ENCODE data around the gene GALNT15.

GALNT15 gene, protein sequence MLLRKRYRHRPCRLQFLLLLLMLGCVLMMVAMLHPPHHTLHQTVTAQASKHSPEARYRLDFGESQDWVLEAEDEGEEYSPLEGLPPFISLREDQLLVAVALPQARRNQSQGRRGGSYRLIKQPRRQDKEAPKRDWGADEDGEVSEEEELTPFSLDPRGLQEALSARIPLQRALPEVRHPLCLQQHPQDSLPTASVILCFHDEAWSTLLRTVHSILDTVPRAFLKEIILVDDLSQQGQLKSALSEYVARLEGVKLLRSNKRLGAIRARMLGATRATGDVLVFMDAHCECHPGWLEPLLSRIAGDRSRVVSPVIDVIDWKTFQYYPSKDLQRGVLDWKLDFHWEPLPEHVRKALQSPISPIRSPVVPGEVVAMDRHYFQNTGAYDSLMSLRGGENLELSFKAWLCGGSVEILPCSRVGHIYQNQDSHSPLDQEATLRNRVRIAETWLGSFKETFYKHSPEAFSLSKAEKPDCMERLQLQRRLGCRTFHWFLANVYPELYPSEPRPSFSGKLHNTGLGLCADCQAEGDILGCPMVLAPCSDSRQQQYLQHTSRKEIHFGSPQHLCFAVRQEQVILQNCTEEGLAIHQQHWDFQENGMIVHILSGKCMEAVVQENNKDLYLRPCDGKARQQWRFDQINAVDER

DNA sequence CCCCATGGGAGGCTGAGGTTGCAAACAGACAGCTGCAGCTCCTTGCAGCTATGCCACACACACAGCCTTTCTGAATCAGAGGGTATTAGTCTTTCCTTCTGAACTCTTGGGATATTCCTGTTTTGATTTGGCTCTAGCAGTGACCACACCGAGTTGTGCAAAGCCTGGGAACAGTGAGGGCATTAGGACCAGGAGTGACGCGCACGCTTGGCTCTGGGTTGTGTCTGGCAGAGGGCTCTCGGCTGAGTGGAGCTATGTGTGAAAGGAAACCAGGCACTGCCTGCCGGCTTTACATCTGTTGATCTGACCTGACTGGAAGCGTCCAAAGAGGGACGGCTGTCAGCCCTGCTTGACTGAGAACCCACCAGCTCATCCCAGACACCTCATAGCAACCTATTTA lies at the start of gene GALNT15:
Gene GALNT15, plus strand, starts transcription at position 292 of the 400 bp plus-strand sequence. CDS start 472 bp downstream, outside the sequence.
- no peak for DNase-seq

DNA sequence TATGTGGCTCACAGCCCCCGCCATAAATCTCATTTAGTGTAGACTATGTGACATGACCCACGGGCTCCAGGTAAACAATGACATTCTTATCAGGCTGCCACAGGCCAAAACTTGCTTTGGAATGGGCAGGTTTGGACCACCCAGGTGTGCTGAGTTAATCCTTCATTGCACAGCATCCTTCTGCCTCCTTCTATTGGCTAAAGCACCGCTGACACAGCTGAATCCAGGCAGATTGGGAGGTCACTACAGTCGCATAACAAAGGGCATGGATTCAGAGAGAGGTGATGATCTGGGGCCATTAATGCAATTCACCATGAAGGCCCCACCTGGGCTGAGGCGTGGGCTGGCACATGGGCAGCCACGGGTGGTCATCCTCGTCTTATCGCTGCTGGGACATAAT lies 47.8 kb upstream of the GALNT15 start:
- no peak for DNase-seq

DNA sequence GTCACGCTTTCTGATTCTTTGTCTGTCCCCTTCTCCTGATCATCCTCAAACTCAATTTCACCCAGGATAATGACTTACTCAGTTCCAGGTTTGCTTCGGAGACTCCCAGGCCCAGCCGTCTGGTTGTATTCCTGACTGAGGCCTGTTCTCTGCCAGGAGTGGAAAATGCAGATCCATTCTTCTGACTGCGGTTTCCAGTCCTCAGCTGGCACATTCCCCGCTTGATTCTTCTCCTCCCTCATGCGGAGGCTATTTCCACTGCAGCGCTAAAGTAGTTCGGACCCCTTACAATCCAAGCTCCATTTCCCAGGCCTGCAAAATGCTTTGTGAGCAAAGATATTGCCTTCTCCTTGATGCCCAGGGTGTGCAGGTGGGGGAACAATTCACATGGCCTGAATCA lies 47.2 kb upstream of the GALNT15 start:
- no peak for DNase-seq

DNA sequence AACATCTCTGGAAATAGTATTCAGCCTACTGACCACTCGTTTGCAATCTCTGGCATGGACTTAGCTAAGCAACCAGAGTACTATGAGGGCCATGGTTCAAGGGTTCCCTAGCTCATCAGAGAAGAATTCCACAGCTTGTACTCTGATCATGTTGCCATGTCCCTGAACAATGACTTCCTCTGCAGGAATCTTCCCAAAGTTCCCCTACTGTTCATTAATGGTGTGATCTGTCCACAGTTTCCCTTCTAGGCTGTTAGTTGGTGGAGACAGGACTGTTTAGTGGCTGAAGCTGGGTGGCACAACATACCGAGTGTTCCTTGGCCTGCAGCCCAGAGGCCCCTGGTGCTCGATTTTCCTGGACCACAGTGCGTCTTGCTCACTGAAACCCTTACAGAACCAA lies 44.4 kb upstream of the GALNT15 start:
- no peak for DNase-seq

DNA sequence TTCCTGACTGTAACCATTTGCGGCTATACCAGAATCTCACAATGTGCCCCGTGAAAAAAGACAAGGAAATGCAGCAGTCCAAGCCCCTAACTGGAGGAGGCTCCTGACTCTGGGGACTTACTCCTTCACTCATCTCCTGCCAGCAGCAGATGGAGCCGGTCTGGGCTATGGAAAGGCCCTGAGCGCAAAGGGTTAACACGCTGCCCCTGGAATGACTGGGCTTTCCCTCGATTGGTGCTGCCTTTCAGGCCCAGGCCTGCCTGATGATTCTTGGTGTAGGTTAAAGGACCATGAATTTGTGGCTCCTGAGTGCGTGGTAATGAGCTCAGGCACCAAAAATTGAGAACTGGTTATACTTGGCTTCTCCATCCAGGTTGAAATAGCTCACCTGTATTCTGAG lies 42.3 kb upstream of the GALNT15 start:
- no peak for DNase-seq

DNA sequence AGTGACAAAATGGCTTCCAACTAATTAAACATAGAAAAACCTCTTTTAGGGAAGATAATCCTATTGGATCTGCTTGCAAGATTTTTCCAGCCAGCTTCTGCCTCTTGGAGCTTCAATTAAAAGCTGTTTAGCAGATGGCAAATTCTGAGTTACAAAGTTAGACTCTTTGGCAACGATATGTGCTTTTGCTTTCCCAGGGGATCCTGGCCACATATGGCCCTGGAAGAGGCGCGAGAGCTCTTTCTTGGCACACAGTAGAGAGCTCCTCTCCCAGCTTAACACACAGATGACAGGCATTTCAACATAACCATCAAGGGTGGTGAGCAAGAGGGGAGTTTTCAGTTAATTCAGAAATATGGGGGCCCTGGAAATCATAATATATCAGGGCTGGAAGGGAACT lies 41.6 kb upstream of the GALNT15 start:
- DNase-seq = no peak

DNA sequence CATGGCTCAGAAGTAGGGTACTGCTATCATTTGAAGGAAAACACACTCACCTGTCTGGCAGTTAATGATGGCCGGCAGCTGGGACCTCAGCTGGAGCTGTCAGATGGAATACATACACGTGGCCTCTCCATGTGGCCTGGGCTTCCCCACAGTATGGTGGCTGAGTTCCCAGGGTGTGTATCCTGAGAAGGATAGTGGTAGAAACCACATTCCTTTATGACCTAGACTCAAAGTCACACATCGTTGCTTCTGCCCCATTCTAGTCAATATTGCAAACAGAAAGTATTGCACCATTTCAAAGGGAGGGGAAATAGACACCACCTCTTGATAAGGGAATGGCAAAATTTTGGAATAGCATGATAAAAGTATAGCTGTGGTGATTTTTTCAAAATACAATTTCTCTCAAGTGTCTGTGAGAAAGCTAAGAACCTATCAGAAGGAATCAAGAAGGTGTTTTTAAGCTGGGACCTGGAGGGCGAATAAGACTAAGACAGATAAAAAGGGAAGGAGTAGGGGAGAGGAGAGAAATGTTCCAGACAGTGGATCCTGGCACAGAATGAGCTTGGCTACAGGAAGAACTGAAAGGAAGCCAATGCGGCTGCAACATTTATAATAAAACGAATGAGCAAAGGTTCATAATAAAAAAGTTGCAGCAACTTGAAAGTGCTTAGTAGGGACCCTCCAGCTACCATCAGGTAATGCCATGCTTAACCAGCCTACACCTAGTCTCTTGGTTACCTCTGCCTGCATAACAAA lies 40.1 kb upstream of the GALNT15 start:
- no peak for DNase-seq

DNA sequence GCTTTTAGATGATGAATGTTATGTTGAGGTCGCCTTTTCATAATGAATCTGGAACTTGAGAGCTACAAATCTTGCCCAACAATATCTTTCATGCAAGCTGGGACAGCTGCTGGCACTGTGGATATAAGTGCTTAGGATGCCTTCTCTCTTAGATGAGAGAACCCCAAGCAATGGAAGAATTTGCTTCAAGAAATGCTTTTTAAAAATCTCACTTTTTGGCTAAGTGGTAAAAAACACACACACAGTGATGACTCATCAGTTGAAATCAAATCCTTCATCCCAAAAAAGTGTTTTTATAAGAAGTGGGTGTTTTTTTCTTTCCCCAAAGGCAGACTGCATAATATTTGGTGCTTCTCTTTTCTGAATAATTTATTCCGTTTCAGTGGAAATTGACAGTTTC lies 38.4 kb upstream of the GALNT15 start:
- DNase-seq = no peak

DNA sequence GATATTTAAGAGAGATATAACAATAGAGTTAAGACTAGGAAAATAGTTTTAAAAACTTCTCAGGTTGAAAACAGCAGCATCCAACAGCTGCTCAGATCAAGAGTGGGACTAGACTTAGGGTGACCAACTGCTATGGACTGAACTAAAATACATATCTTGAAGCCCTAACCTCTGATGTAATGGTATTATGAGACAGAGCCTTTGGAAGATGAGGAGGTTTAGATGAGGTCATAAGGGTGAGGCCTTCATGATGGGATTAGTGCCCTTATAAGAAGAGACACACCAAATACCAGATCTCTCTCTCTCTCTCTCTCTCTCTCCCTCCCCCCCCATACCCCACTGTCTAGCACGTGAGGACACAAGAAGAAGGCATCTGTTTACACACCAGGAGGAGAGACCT lies 37.4 kb upstream of the GALNT15 start:
- no peak for DNase-seq

DNA sequence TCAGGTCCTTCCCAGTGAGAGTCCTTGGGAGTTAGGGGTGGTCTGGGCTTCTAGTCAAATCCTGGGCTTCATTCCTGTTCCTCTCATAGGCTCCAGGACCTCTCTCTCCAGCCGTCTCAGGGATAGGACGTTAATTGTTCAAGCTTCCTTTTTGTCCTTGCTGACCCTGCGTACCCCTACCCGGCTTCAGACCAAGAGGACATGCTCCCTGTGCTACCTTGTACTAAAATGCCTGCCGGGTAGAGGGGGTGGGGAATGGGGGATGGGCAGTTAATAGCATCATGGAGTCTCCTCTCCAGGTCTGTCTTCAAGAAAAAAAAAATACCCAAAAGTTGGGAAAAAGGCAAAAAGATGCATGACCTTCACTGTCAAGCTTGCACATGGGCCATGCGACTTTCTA lies 36.5 kb upstream of the GALNT15 start:
- DNase-seq = no peak

DNA sequence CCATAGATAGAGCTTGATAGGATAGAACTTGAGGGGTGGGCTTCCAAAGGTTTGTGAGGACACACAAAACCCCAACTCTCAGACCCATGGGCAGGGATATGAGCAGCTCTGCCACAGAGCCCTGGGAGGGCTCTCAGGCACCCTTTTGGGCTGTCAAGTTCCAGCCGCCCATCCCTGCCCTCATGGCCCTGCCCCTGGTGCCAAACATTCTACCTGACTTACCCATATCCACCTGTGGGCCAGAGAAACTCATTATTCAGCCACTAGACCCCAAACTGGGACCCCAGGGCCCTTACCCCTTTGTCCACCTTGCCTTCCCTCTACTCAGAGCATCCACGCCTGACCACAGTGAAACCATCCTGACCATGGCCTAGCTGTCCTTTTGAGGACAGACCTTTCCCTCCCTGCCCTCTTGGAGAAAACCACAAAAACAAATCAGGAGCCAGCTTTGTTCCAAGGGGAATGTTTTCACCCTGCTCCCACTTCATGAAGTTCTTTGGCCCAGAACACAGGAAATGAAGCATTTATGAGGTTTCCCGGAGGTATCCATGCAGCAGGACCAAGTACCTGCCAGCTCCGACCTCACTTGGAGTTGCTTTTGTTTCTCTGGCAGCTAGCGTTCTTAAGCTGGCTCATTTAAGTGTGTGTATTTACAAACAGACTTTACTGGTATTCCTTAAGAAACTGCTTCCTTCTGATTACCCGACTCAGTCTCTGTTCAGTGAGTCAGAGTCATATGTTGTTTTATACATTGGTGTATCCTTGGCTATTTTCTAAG lies 34.2 kb upstream of the GALNT15 start:
- no peak for DNase-seq

DNA sequence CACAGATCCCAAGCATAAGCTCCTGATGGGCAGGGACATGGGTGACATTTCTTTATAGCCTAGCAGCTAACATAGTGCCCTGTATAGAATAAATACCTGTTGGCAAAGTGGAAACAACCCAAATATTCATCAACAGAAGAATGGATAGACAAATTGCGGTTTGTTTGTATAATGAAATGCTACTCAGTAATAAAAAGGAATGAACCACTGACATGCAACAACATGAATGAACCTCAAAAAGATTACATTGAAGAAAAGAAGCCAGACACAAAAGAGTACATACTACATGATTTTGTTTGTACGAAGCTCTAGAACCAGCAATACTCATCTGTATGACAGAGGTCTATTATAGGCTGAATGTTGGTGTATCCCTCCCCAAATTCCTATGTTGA lies 33.6 kb upstream of the GALNT15 start:
- no peak for DNase-seq

DNA sequence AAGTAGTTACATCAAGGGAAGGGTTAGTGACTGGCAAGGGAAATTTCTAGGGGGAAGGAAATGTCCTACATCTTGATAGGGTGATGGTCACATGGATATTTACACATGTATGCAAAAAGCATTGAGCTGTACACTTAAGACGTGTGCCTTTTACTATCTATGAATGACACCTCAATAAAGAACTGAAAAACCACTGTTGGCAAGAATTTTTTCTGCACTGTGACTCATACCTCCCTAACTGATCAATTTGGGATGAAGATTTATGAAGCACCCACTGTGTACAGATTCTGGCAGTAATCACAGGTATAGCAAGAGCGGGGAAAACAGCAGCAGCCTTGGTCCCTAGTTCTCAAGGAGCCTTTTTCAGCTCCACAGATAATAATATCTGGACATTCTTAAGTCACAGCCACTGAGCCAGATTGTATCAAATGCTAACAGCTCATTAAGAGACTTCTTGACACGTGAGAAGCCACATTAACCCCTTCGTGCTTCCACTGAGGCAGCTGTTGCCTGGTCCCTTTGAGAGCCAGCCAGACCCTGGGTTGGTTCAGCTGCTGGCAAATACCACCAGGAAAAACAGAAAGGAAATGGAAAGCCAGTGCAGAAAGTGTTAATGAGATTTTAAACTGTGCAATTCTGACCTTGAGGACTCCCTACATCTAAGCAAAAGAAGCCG lies 32.0 kb upstream of the GALNT15 start:
- DNase-seq = no peak

DNA sequence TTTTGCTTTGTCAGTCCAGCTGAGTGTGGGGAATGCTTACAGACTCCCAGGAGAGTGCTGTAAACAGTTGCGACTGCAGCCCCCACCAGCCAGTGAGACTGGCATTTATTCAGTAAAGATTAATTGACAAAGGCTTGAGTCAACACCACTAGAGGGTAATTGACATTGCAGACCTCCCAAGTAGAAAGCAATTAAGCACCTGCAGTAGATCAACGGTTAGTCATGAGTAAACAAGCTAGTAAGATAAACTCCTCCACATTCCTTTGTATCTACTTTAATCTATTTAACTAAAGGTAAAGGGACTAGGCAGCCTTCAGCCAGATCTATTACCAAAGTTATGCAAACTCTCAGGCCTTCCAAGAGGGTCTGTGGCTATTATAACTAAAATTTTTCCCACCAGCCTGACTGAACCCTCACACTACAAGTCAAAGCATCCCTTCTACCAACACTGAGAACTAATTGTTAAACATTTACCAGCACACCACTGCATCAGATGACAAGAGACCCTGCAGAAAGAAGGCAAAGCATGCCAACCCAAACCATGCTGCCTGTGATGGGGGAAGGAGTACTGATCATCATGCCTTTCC lies 30.5 kb upstream of the GALNT15 start:
- DNase-seq = no peak

DNA sequence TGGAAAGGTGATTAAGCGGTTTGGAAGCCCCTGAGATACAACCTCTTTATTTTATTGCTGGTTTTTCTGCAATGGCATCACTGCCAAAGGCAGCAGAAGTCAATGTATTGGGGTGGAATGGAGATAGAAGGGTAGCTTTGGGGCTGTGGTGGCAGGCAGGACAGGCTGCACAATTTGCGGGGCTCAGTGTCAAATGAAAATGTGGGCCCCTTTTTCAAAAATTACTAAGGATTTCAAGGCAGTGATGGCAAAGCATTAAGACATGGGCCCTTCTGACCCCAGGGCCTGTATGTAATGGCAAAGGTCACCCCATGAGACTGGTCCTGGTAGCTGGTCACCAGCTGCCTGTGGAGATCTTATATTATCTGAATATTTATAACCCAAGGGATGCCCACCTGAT lies 29.3 kb upstream of the GALNT15 start:
- DNase-seq = no peak

DNA sequence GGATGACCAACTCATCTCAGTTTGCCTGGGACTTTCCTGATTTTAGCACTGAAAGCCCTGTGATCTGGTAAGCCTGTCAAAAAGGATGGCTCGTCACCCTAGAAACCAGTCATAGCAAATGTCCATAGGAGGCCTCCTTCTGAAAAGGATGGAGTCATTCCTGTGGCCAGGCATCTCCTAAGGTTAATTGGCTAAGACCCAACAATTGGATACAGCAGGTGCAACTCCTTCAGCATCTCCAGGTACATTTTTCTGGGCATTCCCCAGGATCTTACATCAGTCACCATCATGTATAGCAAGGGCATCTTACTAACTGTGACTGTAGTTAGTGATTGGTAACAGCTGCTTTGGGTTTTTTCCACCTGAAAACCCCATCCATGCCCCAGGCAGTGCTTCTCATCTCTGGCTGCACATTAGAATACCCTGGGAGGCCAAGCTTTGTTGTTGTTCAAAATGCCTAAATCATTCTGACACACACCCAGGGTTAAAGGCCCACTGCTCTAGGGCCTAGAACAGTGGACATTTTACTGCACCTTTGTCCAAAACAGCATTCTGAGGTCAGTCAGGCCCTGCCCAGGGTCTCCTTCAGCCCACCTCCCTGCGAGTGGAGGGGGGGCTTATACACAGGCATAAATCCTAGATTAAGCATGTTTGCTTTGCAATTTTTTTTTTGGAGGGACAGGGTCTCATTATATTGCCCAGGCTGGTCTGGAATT lies 28.3 kb upstream of the GALNT15 start:
- DNase-seq = no peak

DNA sequence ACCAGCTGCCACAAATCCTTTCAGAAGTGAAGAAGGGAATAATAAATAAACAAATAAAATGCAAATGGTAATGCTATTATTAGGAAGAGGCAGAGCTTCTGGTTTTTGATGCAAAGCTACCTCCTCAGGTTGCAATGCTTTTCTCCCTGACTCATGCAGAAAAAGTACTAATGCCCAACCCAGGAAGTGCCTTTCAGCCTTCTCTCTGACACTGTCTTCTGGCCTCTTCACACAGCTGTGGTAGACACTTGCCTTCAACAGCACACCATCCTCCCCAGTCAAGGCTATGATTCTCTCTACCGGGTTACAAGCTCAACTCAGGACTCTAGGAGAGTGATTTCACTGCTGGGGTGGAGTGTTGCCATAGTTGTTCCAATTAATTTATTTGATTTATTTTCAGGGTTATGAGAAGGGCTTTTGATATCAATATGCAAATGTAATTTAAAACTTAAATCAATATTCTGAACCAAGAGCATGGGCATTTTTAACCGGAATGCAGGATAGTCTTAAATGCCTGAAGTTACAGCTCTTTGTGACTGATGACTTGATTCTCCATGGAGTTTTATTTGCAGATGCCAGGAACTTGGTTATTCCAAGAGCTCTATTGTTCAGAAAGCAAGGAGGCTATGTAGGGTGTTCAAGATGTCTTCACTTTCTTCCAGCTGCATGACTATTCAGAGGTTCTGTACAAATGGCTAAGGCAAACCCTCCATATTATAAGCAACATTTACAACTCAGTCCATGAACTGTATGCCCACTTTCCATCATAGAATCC lies 27.1 kb upstream of the GALNT15 start:
- no peak for DNase-seq

DNA sequence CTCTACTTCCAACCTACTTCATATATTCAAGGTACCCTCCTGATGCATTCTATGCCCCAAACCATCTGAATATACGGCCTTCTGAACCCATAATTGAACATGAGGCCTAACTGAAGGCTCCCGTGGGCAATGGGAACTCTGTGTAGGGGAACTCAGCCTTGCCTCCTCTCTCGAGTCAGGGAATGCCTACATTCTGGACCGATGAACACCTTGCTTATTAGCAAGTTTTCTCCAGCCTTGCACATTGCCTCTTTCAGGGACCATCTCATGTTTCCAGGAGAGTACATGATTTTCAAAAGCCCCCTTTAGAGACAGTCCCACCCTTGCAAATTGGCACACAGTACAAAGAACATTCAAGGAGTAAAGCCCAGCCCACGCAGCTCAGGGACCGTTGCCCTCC lies 26.3 kb upstream of the GALNT15 start:
- no peak for DNase-seq

DNA sequence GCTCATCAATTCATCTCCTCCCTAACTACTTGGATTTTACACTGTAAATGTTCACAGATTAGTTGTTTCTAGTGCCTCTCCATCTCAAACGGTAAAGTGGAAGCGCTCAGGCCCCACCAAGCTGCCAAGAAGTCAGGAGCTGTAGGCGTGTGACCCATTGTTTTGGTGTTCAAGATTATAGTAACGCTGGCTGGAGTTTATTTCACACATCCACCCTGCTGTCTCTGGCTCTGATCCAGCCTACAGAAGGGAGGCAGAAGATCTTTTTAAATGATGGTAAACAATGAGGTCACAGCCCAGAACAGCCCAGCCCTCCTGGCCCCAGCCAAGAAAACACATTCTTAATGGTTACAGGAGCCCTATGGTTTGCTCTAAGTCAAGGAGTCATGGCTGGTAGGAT lies 25.7 kb upstream of the GALNT15 start:
- DNase-seq = no peak

DNA sequence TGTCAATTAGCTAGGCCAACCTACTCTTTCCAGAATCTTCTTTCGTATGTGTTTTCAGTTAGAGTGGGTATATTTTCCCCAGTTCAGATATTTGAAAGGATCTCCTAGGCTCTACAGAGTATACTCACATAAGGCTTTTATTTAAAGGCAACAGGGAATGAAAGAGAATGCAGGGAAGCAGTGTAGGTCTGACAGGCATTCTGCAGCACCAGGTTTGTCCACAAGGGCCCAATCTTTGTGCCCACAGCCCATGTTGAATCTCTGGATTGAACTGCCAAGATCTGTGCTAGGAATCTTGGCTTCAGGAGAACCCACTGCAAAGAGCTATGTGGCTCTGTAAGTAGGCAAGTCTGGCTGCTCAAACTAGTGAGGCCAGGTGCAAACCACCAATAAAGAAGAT lies 24.2 kb upstream of the GALNT15 start:
- no peak for DNase-seq

DNA sequence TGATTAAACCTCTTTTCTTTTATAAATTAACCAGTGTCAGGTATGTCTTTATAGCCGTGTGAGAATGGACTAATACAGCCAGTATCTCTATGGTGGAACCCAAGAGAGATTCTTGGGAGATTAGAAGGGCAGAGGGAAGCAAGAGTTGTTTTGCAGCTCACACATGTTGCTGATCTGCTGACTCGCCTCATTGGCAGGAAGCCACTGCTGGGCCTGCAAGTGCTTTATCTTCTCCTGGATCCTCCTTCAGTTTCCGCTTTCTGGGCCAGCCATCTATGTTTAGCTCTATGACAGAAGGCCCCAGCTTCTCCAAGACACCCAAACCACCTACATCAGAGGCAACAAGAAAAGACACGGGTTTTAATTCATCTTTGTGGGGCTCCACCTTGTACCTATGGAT lies 23.4 kb upstream of the GALNT15 start:
- no peak for DNase-seq
